GM12878 (cell line): Measurements from ENCODE around the gene SEBOX. TPM values are rescaled to one million over a fixed set of nuclear protein-coding genes. Genes with fewer than 3 reads are reported as not detected.

Experiments used
- ATAC-seq: fragments of 200-7000 bp; cut with Tn5 transposase; 3 replicates; pipeline ENCODE4 v1.9.1; 2020; ENCODE audit warnings: mild to moderate bottlenecking, moderate library complexity
- BruUV-seq: library from RNA; stranded (reverse); fragments of 400-500 nt; replicated peaks from 2 replicates; lab custom pipeline; 2021; lab: Mats Ljungman, UMichigan
- CTCF ChIA-PET: fragments of 300-600 bp; sonication (Branson Sonifier 250); formaldehyde crosslinking; extraction: SDS; loops from one replicate; lab custom pipeline; 2021; ENCODE audit warnings: inconsistent platforms; lab: Yijun Ruan, JAX
- POLR2A ChIA-PET: fragments of 350-600 bp; formaldehyde crosslinking; extraction: SDS; loops from one replicate; lab custom pipeline; 2021; ENCODE audit warnings: inconsistent platforms; lab: Charles Lee
- RAD21 ChIA-PET: fragments of 300-600 bp; sonication (Branson Sonifier 250); formaldehyde crosslinking; loops from one replicate; lab custom pipeline; 2023; ENCODE audit warnings: antibody characterized with exemption; ENCODE audit not compliant: unreplicated experiment; lab: Charles Lee
- SMC1A ChIA-PET: fragments of 300-600 bp; sonication (Branson Sonifier 250); formaldehyde crosslinking; loops from one replicate; lab custom pipeline; 2023; ENCODE audit not compliant: unreplicated experiment, uncharacterized antibody; lab: Charles Lee
- DNase-seq: peaks from one replicate; pipeline ENCODE4 v3.0.0-alpha.2; 2011; ENCODE audit warnings: low read depth, low spot score
- FAIRE-seq: peaks from 3 replicates; lab custom pipeline; 2011; peaks lifted over from hg19 to GRCh38; lab: Jason Lieb, UNC
- H2AFZ ChIP-seq: 2 replicates; pipeline ENCODE4 v1.6.0; 2011; ENCODE audit warnings: low read depth, low read length, control low read depth; ENCODE audit not compliant: control insufficient read depth
- H3K27ac ChIP-seq: 2 replicates; pipeline ENCODE4 v1.5.1; 2011; ENCODE audit warnings: control low read depth; ENCODE audit not compliant: control insufficient read depth, insufficient read depth
- H3K27me3 ChIP-seq, 2 experiments: replicated peaks in 1 of 2; 2 replicates each; pipeline versions ENCODE4 v1.6.0 to v1.6.1; 2011; ENCODE audit warnings: low read length in 1 of 2; ENCODE audit not compliant: control insufficient read depth in 2 of 2, insufficient read depth in 2 of 2
- H3K36me3 ChIP-seq, 2 experiments: 2 replicates each; pipeline ENCODE4 v1.5.1; 2011; ENCODE audit warnings: low read length in 1 of 2; ENCODE audit not compliant: control insufficient read depth in 2 of 2, insufficient read depth in 2 of 2
- H3K4me1 ChIP-seq: 2 replicates; pipeline ENCODE4 v1.6.1; 2011; ENCODE audit warnings: mild to moderate bottlenecking, low read length, moderate library complexity, mixed read lengths; ENCODE audit not compliant: control insufficient read depth, insufficient read depth
- H3K4me2 ChIP-seq: 2 replicates; pipeline ENCODE4 v1.6.0; 2011; ENCODE audit warnings: control low read depth; ENCODE audit not compliant: control insufficient read depth, insufficient read depth
- H3K4me3 ChIP-seq: fragments of 200-600 bp; sonication (generic); 2 replicates; pipeline ENCODE4 v1.5.1; 2016
- H3K79me2 ChIP-seq: 2 replicates; pipeline ENCODE4 v1.6.0; 2011; ENCODE audit warnings: low read length; ENCODE audit not compliant: control insufficient read depth, insufficient read depth
- H3K9ac ChIP-seq: 2 replicates; pipeline ENCODE4 v1.8.0; 2011; ENCODE audit warnings: low read length, control low read depth, mixed read lengths; ENCODE audit not compliant: control insufficient read depth, insufficient read depth
- H3K9me3 ChIP-seq: replicated peaks from 3 replicates; pipeline ENCODE4 v1.5.1; 2011; ENCODE audit warnings: mild to moderate bottlenecking, low read length; ENCODE audit not compliant: control insufficient read depth, insufficient read depth
- H4K20me1 ChIP-seq: 2 replicates; pipeline ENCODE4 v1.6.0; 2011; ENCODE audit not compliant: control insufficient read depth, insufficient read depth
- ATF2 ChIP-seq: IDR thresholded peaks from 2 replicates; pipeline ENCODE4 v1.6.1; 2012; ENCODE audit warnings: low read length, inconsistent platforms
- CHD1 ChIP-seq: IDR thresholded peaks from 2 replicates; pipeline ENCODE4 v1.6.1; 2012; ENCODE audit warnings: low read depth, low read length, improper control_type of control experiment
- FOXM1 ChIP-seq: IDR thresholded peaks from 2 replicates; pipeline ENCODE4 v1.6.1; 2012; ENCODE audit warnings: low read depth, mild to moderate bottlenecking, inconsistent platforms, low read length, moderate library complexity
- GABPA ChIP-seq: IDR thresholded peaks from 2 replicates; pipeline ENCODE4 v1.6.1; 2014; ENCODE audit warnings: antibody characterized with exemption, low read depth, mild to moderate bottlenecking, inconsistent platforms
- HDGF ChIP-seq: fragments of 450-650 bp; IDR thresholded peaks from 2 replicates; pipeline ENCODE4 v1.6.1; 2016; ENCODE audit warnings: antibody characterized with exemption
- IKZF2 ChIP-seq, 2 experiments: fragments of 450-650 bp; IDR thresholded peaks; 2 replicates each; pipeline ENCODE4 v1.6.1; 2017; ENCODE audit warnings: mild to moderate bottlenecking in 2 of 2, moderate library complexity in 2 of 2
- IRF3 ChIP-seq: fragments of 450-650 bp; IDR thresholded peaks from 2 replicates; pipeline ENCODE4 v1.6.1; 2014; ENCODE audit warnings: mild to moderate bottlenecking
- MTA2 ChIP-seq: fragments of 450-650 bp; IDR thresholded peaks from 2 replicates; pipeline ENCODE4 v1.6.1; 2016; ENCODE audit warnings: low read depth, mild to moderate bottlenecking, moderate library complexity
- NFIC ChIP-seq: IDR thresholded peaks from 2 replicates; pipeline ENCODE4 v1.6.1; 2012; ENCODE audit warnings: low read depth, mild to moderate bottlenecking, inconsistent platforms, low read length, moderate library complexity
- NR2F1 ChIP-seq: fragments of 450-650 bp; conservative IDR thresholded peaks from 2 replicates; pipeline ENCODE4 v1.6.1; 2017; ENCODE audit warnings: mild to moderate bottlenecking
- YY1 ChIP-seq: IDR thresholded peaks from 2 replicates; pipeline ENCODE4 v1.6.1; 2011; ENCODE audit warnings: low read depth, mild to moderate bottlenecking, low read length
- ZBTB11 ChIP-seq: fragments of 450-650 bp; formaldehyde crosslinking; IDR thresholded peaks from 2 replicates; pipeline ENCODE4 v1.5.0; 2022; ENCODE audit warnings: mild to moderate bottlenecking, missing genetic modification characterization
- ZNF274 ChIP-seq: IDR thresholded peaks from one replicate; pipeline ENCODE4 v1.8.0; 2011; ENCODE audit not compliant: insufficient read length, insufficient read depth
- in situ Hi-C: fragments of 300-500 bp; cut with MboI; formaldehyde crosslinking; loops from 9 replicates; pipeline ENCODE4 v1.14.3; 2018; ENCODE audit warnings: mixed read lengths
- intact Hi-C: fragments of 100-400 bp; cut with micrococcal nuclease; formaldehyde crosslinking; loops from one replicate; pipeline ENCODE4 v1.14.2; 2022; ENCODE audit not compliant: unreplicated experiment
- polyA plus RNA-seq, 11 experiments: library from polyadenylated mRNA; depleted of rRNA in 4 of 11; unstranded in 6 of 11; stranded (reverse) in 5 of 11; fragments of >200 nt; fragmentation: Nextera tagmentation in 4 of 11; fragmentation: Illumina TruSeq in 1 of 11; extraction: Ambion mirVana in 4 of 11; extraction: Trizol in 1 of 11; gene quantifications; 1 replicate in 1 of 11; 2 replicates in 10 of 11; pipeline versions ENCODE4 v1.2.1 to v1.2.3, GENCODE V29; 2011 to 2016; ENCODE audit warnings: inconsistent platforms in 2 of 11, missing spikeins in 2 of 11, low read depth in 1 of 11
- total RNA-seq, 4 experiments: library from RNA; depleted of rRNA in 3 of 4; stranded (reverse); fragments of >200 nt in 3 of 4; fragmentation: Illumina TruSeq in 1 of 4; extraction: Trizol in 1 of 4; gene quantifications; 2 replicates each; pipeline versions ENCODE4 v1.2.1 to v1.2.3, GENCODE V29; 2013 to 2021
- TF ChIP-seq, protein P1 (sequence below), 3 experiments: IDR thresholded peaks in 2 of 3; conservative IDR thresholded peaks in 1 of 3; 2 replicates each; pipeline ENCODE4 v1.5.1; 2011; ENCODE audit warnings: low read depth in 3 of 3, low read length in 3 of 3, mild to moderate bottlenecking in 3 of 3, control low read depth in 2 of 3, moderate library complexity in 2 of 3, inconsistent platforms in 1 of 3, mixed read lengths in 1 of 3; ENCODE audit not compliant: control insufficient read depth in 2 of 3, insufficient read depth in 1 of 3; ENCODE audit errors: extremely low read depth in 1 of 3

Gene SEBOX
- total and polyA plus RNA-seq, 10 of the 15 experiments (the other 5 are each of a cell fraction or from before 2014, with no cell fraction given), result not detected

DNA sequence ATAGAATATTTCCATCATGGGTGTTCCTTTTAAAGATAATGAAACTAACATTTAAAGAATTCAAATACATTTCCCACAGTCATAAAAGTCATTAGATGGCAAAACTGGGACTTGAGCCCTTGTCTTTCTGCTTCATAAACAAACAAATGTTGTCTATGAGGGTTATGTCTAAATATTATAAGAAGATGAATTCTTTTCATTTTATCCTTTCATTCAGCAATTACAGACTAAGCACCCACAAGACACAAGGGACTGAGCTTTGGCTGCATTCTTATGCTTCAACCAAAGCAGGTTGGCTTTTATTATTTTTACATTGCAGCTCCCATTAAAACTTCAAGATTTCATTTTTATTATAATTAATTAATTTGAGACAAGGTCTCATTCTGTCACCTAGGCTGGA, 21.4 kb upstream of the SEBOX start:
- in situ Hi-C loops, result no loop called here
- peaks cover 2% of the 10 kb centered on the region; the same call in 1 of the 2 replicates for H3K79me2 ChIP-seq
- RAD21 ChIA-PET, result no interaction called here
- H2AFZ ChIP-seq, result no peak overlapping the region
- no peak overlapping the region for H3K9ac ChIP-seq
- intact Hi-C loops, result no loop called here
- FAIRE-seq (no peak), DNase-seq (no peak), ATAC-seq (no peak)
- H3K9me3 ChIP-seq, result no peaks in the 10 kb centered on the region
- no peak overlapping the region for H3K4me3 ChIP-seq
- peaks cover 0 to 9% of the 10 kb centered on the region in 2 experiments; a peak in 2 of 4 replicates for H3K36me3 ChIP-seq
- H3K4me2 ChIP-seq, result no peak overlapping the region
- H3K4me1 ChIP-seq, result no peaks in the 10 kb centered on the region
- SMC1A ChIA-PET, result no interaction called here
- BruUV-seq, result no TSS peak
- POLR2A ChIA-PET, result no interaction called here
- no peaks in the 10 kb centered on the region; a peak in 2 of 4 replicates for H3K27me3 ChIP-seq
- no peak overlapping the region for H3K27ac ChIP-seq
- no peaks in the 10 kb centered on the region for H4K20me1 ChIP-seq
- CTCF ChIA-PET, result interaction anchor here (1.1 to 3.6 kb wide), 2 partner anchors 30 to 493 kb away, joined by 3 to 14 read pairs; partner anchors contain the start of gene LYRM9
- TF ChIP-seq NR2F1 (no peak), ATF2 (no peak), MTA2 (no peak), HDGF (no peak), GABPA (no peak), NFIC (no peak), CHD1 (no peak), IKZF2 (IDR thresholded peaks at IDR 0.05) (no peak), FOXM1 (no peak), ZBTB11 (CRISPR knock-in tag) (no peak), ZNF274 (no peak), YY1 (no peak), IRF3 (no peak)
- TF ChIP-seq, protein P1, sequence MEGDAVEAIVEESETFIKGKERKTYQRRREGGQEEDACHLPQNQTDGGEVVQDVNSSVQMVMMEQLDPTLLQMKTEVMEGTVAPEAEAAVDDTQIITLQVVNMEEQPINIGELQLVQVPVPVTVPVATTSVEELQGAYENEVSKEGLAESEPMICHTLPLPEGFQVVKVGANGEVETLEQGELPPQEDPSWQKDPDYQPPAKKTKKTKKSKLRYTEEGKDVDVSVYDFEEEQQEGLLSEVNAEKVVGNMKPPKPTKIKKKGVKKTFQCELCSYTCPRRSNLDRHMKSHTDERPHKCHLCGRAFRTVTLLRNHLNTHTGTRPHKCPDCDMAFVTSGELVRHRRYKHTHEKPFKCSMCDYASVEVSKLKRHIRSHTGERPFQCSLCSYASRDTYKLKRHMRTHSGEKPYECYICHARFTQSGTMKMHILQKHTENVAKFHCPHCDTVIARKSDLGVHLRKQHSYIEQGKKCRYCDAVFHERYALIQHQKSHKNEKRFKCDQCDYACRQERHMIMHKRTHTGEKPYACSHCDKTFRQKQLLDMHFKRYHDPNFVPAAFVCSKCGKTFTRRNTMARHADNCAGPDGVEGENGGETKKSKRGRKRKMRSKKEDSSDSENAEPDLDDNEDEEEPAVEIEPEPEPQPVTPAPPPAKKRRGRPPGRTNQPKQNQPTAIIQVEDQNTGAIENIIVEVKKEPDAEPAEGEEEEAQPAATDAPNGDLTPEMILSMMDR (IDR thresholded peaks at IDR 0.05 in 2 of 3, conservative IDR thresholded peaks at IDR 0.05 in 1 of 3; ENCODE audit: control insufficient read depth in 2 of 3, extremely low read depth in 1 of 3, insufficient read depth in 1 of 3, low read depth in 3 of 3, low read length in 3 of 3), result no peak
